OCI-LY1 (cell line): ENCODE measurements around the gene NUP214.

Experiments
- CTCF ChIP-seq: fragments of 200-600 bp; sonication (generic), shearing (Covaris generic); IDR thresholded peaks from 2 replicates; pipeline ENCODE4 v1.5.1; 2017; ENCODE audit warnings: mild to moderate bottlenecking, antibody characterized with exemption, low read length, moderate library complexity, mixed read lengths
- EZH2 ChIP-seq: fragments of 200-600 bp; sonication (generic), shearing (Covaris generic); IDR thresholded peaks from 2 replicates; pipeline ENCODE4 v1.8.0; 2017; ENCODE audit warnings: borderline replicate concordance, mixed run types, mild to moderate bottlenecking, antibody characterized with exemption, low read length, moderate library complexity, mixed read lengths

- TF ChIP-seq CTCF (no peak), EZH2 (no peak)
These were observed 67.7 kb downstream of the NUP214 start for GRCh38 chr9:131193051-131193450.
